Endodermal cell (in vitro differentiated cells): ENCODE results near the gene RFTN1. TPM values are rescaled to one million over a fixed set of nuclear protein-coding genes. Genes with fewer than 3 reads are reported as not detected.

Experiments used
- DNase-seq: peaks from one replicate; pipeline ENCODE4 v3.0.0-alpha.2; 2017
- H3K27ac ChIP-seq: 2 replicates; pipeline ENCODE4 v1.5.1; 2013; ENCODE audit warnings: mild to moderate bottlenecking, low read depth, low read length, moderate library complexity
- H3K27me3 ChIP-seq: 2 replicates; pipeline ENCODE4 v1.6.1; 2013; ENCODE audit warnings: mild to moderate bottlenecking, low read length, moderate library complexity; ENCODE audit not compliant: insufficient read depth, control insufficient read depth, poor library complexity, severe bottlenecking
- H3K36me3 ChIP-seq: 2 replicates; pipeline ENCODE4 v1.7.0; 2013; ENCODE audit warnings: mild to moderate bottlenecking, low read length, moderate library complexity; ENCODE audit not compliant: control insufficient read depth, insufficient read depth
- H3K4me1 ChIP-seq: one replicate; pipeline ENCODE4 v1.7.0; 2013; ENCODE audit warnings: low read length; ENCODE audit not compliant: control insufficient read depth, insufficient read depth
- H3K4me3 ChIP-seq: 2 replicates; pipeline ENCODE4 v1.5.1; 2013; ENCODE audit warnings: mild to moderate bottlenecking, low read length, moderate library complexity
- H3K9ac ChIP-seq: 2 replicates; pipeline ENCODE4 v1.6.1; 2013; ENCODE audit warnings: mild to moderate bottlenecking, low read length, moderate library complexity; ENCODE audit not compliant: poor library complexity, severe bottlenecking; ENCODE audit errors: extremely low read depth
- H3K9me3 ChIP-seq: 2 replicates; pipeline ENCODE4 v1.6.1; 2013; ENCODE audit warnings: mild to moderate bottlenecking, low read length, moderate library complexity; ENCODE audit not compliant: control insufficient read depth
- H3K27ac Mint-ChIP-seq: 2 replicates; pipeline ENCODE4 v1.8.0; 2020; ENCODE audit warnings: mixed read lengths
- H3K27me3 Mint-ChIP-seq: 2 replicates; pipeline ENCODE4 v1.8.0; 2021; ENCODE audit warnings: mild to moderate bottlenecking, mixed read lengths; ENCODE audit not compliant: insufficient read depth
- H3K36me3 Mint-ChIP-seq: 2 replicates; pipeline ENCODE4 v1.8.0; 2020; ENCODE audit warnings: low read depth, mixed read lengths
- H3K4me1 Mint-ChIP-seq: 2 replicates; pipeline ENCODE4 v1.8.0; 2020; ENCODE audit warnings: mixed read lengths
- H3K4me3 Mint-ChIP-seq: 2 replicates; pipeline ENCODE4 v1.8.0; 2020; ENCODE audit warnings: mild to moderate bottlenecking, moderate library complexity, mixed read lengths
- H3K9me3 Mint-ChIP-seq: 2 replicates; pipeline ENCODE4 v1.8.0; 2020; ENCODE audit warnings: mild to moderate bottlenecking, mixed read lengths
- CTCF ChIP-seq: fragments of 200-600 bp; sonication (generic); conservative IDR thresholded peaks from 2 replicates; pipeline ENCODE4 v1.5.0; 2021; ENCODE audit warnings: antibody characterized with exemption, mild to moderate bottlenecking
- WGBS, 2 experiments: methylation state at CpG; one replicate each; pipeline versions ENCODE4 v1.1.5 to v1.1.7; 2013; ENCODE audit warnings: missing lambda C conversion rate in 2 of 2, mixed read lengths in 1 of 2; ENCODE audit not compliant: insufficient coverage in 1 of 2, insufficient read length in 1 of 2; 5-methylcytosine and 5-hydroxymethylcytosine counted together
- total RNA-seq, 2 donors: library from RNA; stranded (reverse); fragmentation: NEBNext Ultra II Directional in 1 of 2; extraction: Animal tissue kit (Norgen Biotek cat#: 25700) in 1 of 2; gene quantifications; 2 replicates in 1 of 2; 3 replicates in 1 of 2; pipeline ENCODE4 v1.2.1, GENCODE V29; 2021

The RFTN1 gene
- total RNA-seq, 2 donors from 2014 or later, result 0.80 to 1.1 TPM

DNA sequence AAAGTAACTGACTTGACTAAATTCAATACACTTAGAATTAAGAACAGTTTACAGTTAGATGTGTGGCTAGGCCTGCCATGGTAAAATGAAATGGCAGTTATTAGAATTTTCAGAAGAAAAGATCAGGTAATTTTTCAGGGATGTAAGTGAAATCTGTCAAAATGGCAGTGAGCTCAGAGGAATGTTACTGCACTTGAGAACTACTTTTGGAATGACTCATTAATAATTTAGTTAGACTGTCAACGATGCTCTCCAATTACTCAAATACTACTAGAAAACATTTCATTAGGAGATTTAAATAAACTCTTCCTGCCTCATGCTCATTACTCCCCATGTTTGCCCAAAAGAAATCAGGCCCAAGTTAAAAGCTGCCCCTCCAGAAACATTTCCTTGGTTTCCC is 84.4 kb downstream of the RFTN1 start:
- H3K27ac ChIP-seq, result no peak overlapping the region
- no peaks in the 10 kb centered on the region for H3K27me3 ChIP-seq
- Mint-ChIP-seq H3K4me1 (no peaks in the 10 kb centered on the region), H3K9me3 (no peaks in the 10 kb centered on the region), H3K27ac (no peak overlapping the region), H3K4me3 (no peak overlapping the region), H3K36me3 (no peaks in the 10 kb centered on the region), H3K27me3 (no peaks in the 10 kb centered on the region)
- 63 to 83% methylated on average over 1 of the region's 1 CpG for WGBS, 2 experiments
- no peaks in the 10 kb centered on the region for H3K4me1 ChIP-seq
- H3K9me3 ChIP-seq, result no peaks in the 10 kb centered on the region
- no peak overlapping the region for H3K9ac ChIP-seq
- no peak overlapping the region for H3K4me3 ChIP-seq
- TF ChIP-seq CTCF, result no peak
- DNase-seq, result no peak
- no peaks in the 10 kb centered on the region for H3K36me3 ChIP-seq

DNA sequence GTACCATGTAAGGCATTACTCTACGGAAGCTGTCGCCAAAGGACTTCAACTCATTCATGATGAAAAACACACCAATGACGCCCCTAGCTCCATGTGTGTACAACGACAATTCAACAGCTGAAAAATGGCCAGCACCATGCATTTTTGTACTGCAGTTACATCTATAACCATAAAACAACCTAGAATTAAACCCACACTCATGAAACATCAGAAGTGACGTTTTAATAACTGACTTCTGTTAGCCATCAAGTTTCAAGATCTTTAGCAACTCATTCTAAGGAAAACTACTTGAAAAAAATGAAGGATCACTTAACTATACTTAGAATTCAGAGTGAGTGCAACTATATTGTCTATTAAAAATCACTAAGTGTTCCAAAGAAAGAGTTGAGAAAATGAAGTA is 84.9 kb downstream of the RFTN1 start:
- Mint-ChIP-seq H3K27me3 (no peaks in the 10 kb centered on the region), H3K27ac (no peak overlapping the region), H3K4me3 (no peak overlapping the region), H3K36me3 (no peaks in the 10 kb centered on the region), H3K4me1 (no peaks in the 10 kb centered on the region), H3K9me3 (no peaks in the 10 kb centered on the region)
- H3K9me3 ChIP-seq, result no peaks in the 10 kb centered on the region
- H3K4me1 ChIP-seq, result no peaks in the 10 kb centered on the region
- no peaks in the 10 kb centered on the region for H3K36me3 ChIP-seq
- H3K9ac ChIP-seq, result no peak overlapping the region
- no peak overlapping the region for H3K4me3 ChIP-seq
- no peak overlapping the region for H3K27ac ChIP-seq
- TF ChIP-seq CTCF, result no peak
- H3K27me3 ChIP-seq, result no peaks in the 10 kb centered on the region
- 85 to 96% methylated on average over 5 of the region's 5 CpGs for WGBS, 2 experiments
- DNase-seq, result no peak

- TF ChIP-seq CTCF, result no peak
- no peaks in the 10 kb centered on the region for H3K36me3 Mint-ChIP-seq
- H3K27me3 Mint-ChIP-seq, result no peaks in the 10 kb centered on the region
- Histone ChIP-seq H3K27me3 (no peaks in the 10 kb centered on the region), H3K9ac (no peak overlapping the region), H3K4me3 (no peak overlapping the region), H3K4me1 (no peaks in the 10 kb centered on the region), H3K27ac (no peak overlapping the region), H3K9me3 (no peaks in the 10 kb centered on the region), H3K36me3 (no peaks in the 10 kb centered on the region)
- no peak overlapping the region for H3K4me3 Mint-ChIP-seq
- H3K9me3 Mint-ChIP-seq, result no peaks in the 10 kb centered on the region
- H3K27ac Mint-ChIP-seq, result no peak overlapping the region
- H3K4me1 Mint-ChIP-seq, result no peaks in the 10 kb centered on the region
- WGBS, 2 experiments, result 86% methylated on average over 4 to 5 of the region's 5 CpGs
- no peak for DNase-seq
Observed at GRCh38 chr3:16427103-16427965, 86.2 kb downstream of the RFTN1 start.
